WERI-Rb-1 (cell line): ENCODE results near the gene ZNF32.

Experiments
- DNase-seq: peaks from one replicate; pipeline ENCODE4 v3.0.0-alpha.2; 2020
- H3K27ac ChIP-seq: fragments of 250-450 bp; sonication (Bioruptor Pico); 2 replicates; pipeline ENCODE4 v1.5.1; 2020; ENCODE audit warnings: mild to moderate bottlenecking, moderate library complexity
- H3K27me3 ChIP-seq: fragments of 250-450 bp; sonication (Bioruptor Pico); 2 replicates; pipeline ENCODE4 v1.5.1; 2021; ENCODE audit warnings: mild to moderate bottlenecking, low read depth, moderate library complexity; ENCODE audit not compliant: insufficient read depth, severe bottlenecking
- H3K36me3 ChIP-seq: fragments of 250-450 bp; sonication (Bioruptor Pico); 2 replicates; pipeline ENCODE4 v1.5.1; 2020; ENCODE audit warnings: mild to moderate bottlenecking, moderate library complexity
- H3K4me3 ChIP-seq: 2 replicates; pipeline ENCODE4 v1.5.1; 2011; ENCODE audit warnings: low read depth, mild to moderate bottlenecking, control low read depth, low read length
- H3K9me3 ChIP-seq: fragments of 250-450 bp; sonication (Bioruptor Pico); 2 replicates; pipeline ENCODE4 v1.5.1; 2021; ENCODE audit warnings: mild to moderate bottlenecking, moderate library complexity; ENCODE audit not compliant: severe bottlenecking
- TF ChIP-seq, protein P1 (sequence below): IDR thresholded peaks from 2 replicates; pipeline ENCODE4 v1.5.1; 2011; ENCODE audit warnings: low read depth, mild to moderate bottlenecking, control low read depth, inconsistent platforms, low read length

ZNF32 gene

GRCh38 chr10:43671659-43672531 is 23.2 kb upstream of the ZNF32 start:
- H3K4me3 ChIP-seq, result no peak overlapping the region

GRCh38 chr10:43669386-43669785 is 20.7 kb upstream of the ZNF32 start:
- no peak overlapping the region for H3K27ac ChIP-seq
- no peaks in the 10 kb centered on the region for H3K9me3 ChIP-seq
- no peaks in the 10 kb centered on the region for H3K36me3 ChIP-seq
- no peak overlapping the region for H3K4me3 ChIP-seq
- TF ChIP-seq, protein P1, sequence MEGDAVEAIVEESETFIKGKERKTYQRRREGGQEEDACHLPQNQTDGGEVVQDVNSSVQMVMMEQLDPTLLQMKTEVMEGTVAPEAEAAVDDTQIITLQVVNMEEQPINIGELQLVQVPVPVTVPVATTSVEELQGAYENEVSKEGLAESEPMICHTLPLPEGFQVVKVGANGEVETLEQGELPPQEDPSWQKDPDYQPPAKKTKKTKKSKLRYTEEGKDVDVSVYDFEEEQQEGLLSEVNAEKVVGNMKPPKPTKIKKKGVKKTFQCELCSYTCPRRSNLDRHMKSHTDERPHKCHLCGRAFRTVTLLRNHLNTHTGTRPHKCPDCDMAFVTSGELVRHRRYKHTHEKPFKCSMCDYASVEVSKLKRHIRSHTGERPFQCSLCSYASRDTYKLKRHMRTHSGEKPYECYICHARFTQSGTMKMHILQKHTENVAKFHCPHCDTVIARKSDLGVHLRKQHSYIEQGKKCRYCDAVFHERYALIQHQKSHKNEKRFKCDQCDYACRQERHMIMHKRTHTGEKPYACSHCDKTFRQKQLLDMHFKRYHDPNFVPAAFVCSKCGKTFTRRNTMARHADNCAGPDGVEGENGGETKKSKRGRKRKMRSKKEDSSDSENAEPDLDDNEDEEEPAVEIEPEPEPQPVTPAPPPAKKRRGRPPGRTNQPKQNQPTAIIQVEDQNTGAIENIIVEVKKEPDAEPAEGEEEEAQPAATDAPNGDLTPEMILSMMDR, result no peak
- H3K27me3 ChIP-seq, result peaks cover 48% of the 10 kb centered on the region
- DNase-seq, result no peak

More at GRCh38 chr10:43671659-43672531, 23.2 kb upstream of the ZNF32 start:
- TF ChIP-seq, protein P1, result peak; percentile 67
- no peaks in the 10 kb centered on the region for H3K9me3 ChIP-seq
- peaks cover 59% of the 10 kb centered on the region for H3K27me3 ChIP-seq
- no peak overlapping the region for H3K27ac ChIP-seq
- peak; percentile 58 for DNase-seq
- H3K36me3 ChIP-seq, result no peaks in the 10 kb centered on the region

DNA sequence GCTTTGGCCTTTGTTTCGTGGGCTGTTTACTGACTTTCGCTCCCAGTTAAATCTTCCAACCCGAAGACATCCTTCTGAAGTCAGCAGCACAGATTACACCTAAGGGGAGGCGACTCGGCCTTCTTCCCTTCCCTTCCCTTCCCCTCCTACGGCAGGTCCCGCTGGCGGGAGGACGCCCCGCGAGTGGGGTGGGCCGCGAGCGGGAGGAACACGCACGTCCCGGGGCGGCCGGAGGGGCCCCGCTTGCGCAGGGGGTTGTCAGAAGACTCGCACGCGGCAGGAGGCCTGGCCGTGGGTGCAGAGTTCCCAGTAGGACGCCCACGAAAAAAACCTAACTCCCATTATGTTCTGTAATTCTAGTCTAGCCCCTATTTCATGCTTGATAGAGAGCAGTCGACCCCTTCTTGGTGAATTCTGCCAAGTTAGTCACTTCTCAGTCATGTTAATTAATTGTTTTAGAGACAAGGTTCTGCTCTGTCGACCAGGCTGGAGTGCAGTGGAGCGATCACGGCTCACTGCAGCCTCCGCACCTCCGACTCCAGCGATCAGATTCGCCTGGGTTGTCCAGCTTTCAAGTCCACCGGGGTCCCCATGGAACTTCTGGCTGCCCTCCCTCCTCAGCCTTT is 19.2 kb upstream of the ZNF32 start:
- no peaks in the 10 kb centered on the region for H3K9me3 ChIP-seq
- H3K27me3 ChIP-seq, result peaks cover 45% of the 10 kb centered on the region

GRCh38 chr10:43667317-43667731 is 18.6 kb upstream of the ZNF32 start:
- H3K27ac ChIP-seq, result no peak overlapping the region
- no peak overlapping the region for H3K4me3 ChIP-seq
- H3K9me3 ChIP-seq, result no peaks in the 10 kb centered on the region
- H3K27me3 ChIP-seq, result peaks cover 45% of the 10 kb centered on the region
- H3K36me3 ChIP-seq, result no peaks in the 10 kb centered on the region
- TF ChIP-seq, protein P1, result no peak
- DNase-seq, result no peak

More for the DNA sequence above, 19.2 kb upstream of the ZNF32 start:
- DNase-seq, result no peak
- Histone ChIP-seq H3K27ac (no peak overlapping the region), H3K36me3 (no peaks in the 10 kb centered on the region), H3K4me3 (no peak overlapping the region)
- TF ChIP-seq, protein P1, result no peak

DNA sequence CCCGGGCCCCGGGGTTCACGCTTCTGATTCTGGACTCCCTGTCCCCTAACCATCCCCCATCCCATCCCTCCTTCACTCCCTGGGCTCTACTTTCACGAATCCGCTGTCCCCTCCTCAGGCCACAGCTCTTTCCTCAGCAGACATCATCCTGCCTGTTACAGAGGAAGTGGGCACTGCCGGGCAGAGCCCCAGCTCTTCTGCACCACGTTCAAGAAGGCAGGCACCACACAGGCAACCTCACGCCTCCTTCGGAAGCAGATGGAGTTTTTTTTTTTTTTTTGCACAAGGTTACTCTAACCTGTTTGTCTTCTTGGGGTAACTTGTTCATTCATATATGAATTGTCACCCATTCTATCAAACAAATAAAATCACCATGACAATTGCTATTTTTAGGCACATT is 17.9 kb upstream of the ZNF32 start:
- TF ChIP-seq, protein P1, result no peak
- Histone ChIP-seq H3K36me3 (no peaks in the 10 kb centered on the region), H3K27ac (no peak overlapping the region), H3K9me3 (no peaks in the 10 kb centered on the region), H3K27me3 (peaks cover 39% of the 10 kb centered on the region), H3K4me3 (no peak overlapping the region)
- no peak for DNase-seq
